H9 (cell line): ENCODE results near the gene GTF2F2. TPM values are rescaled to one million over a fixed set of nuclear protein-coding genes. Genes with fewer than 3 reads are reported as not detected.

Experiments
- DNase-seq: peaks from one replicate; pipeline ENCODE4 v3.0.0-alpha.2; 2017
- H2AFZ ChIP-seq: one replicate; pipeline ENCODE4 v1.6.1; 2013; ENCODE audit warnings: mild to moderate bottlenecking, low read length, control low read depth, moderate library complexity
- H2AK5ac ChIP-seq: 2 replicates; pipeline ENCODE4 v1.6.1; 2013; ENCODE audit warnings: low read length, control low read depth, mixed read lengths; ENCODE audit not compliant: insufficient read length
- H2BK120ac ChIP-seq: one replicate; pipeline ENCODE4 v1.6.1; 2013; ENCODE audit warnings: low read depth, mild to moderate bottlenecking, low read length, control low read depth, inconsistent platforms; ENCODE audit not compliant: poor library complexity, severe bottlenecking
- H2BK12ac ChIP-seq: 2 replicates; pipeline ENCODE4 v1.6.1; 2013; ENCODE audit warnings: low read length, control low read depth, mixed read lengths, low read depth; ENCODE audit not compliant: insufficient read length
- H2BK15ac ChIP-seq: 2 replicates; pipeline ENCODE4 v1.6.1; 2013; ENCODE audit warnings: low read depth, low read length, control low read depth
- H2BK20ac ChIP-seq: one replicate; pipeline ENCODE4 v1.6.1; 2013; ENCODE audit warnings: low read depth, mild to moderate bottlenecking, low read length, control low read depth, inconsistent platforms; ENCODE audit not compliant: poor library complexity, severe bottlenecking
- H2BK5ac ChIP-seq: 2 replicates; pipeline ENCODE4 v1.6.1; 2013; ENCODE audit warnings: low read length, control low read depth, mixed read lengths; ENCODE audit not compliant: insufficient read length
- H3K14ac ChIP-seq: 2 replicates; pipeline ENCODE4 v1.6.1; 2013; ENCODE audit warnings: low read length, control low read depth; ENCODE audit not compliant: insufficient read depth
- H3K18ac ChIP-seq: 2 replicates; pipeline ENCODE4 v1.6.1; 2013; ENCODE audit warnings: low read depth, mild to moderate bottlenecking, mixed read lengths, low read length, control low read depth; ENCODE audit not compliant: insufficient read length
- H3K23ac ChIP-seq: 2 replicates; pipeline ENCODE4 v1.6.1; 2013; ENCODE audit warnings: low read length, control low read depth, mixed read lengths, low read depth; ENCODE audit not compliant: insufficient read length
- H3K23me2 ChIP-seq: 2 replicates; pipeline ENCODE4 v1.6.1; 2013; ENCODE audit warnings: low read depth, mild to moderate bottlenecking, mixed read lengths, low read length, control low read depth; ENCODE audit not compliant: insufficient read length, poor library complexity, severe bottlenecking
- H3K27ac ChIP-seq: 2 replicates; pipeline ENCODE4 v1.5.1; 2013; ENCODE audit warnings: low read length, control low read depth, mixed read lengths, low read depth; ENCODE audit not compliant: insufficient read length
- H3K27me3 ChIP-seq: 2 replicates; pipeline ENCODE4 v1.6.1; 2013; ENCODE audit warnings: low read length, control low read depth, inconsistent platforms; ENCODE audit not compliant: insufficient read depth
- H3K4ac ChIP-seq: 2 replicates; pipeline ENCODE4 v1.6.1; 2013; ENCODE audit warnings: low read depth, mild to moderate bottlenecking, control low read depth, inconsistent platforms, low read length, moderate library complexity
- H3K4me1 ChIP-seq: 2 replicates; pipeline ENCODE4 v1.6.1; 2013; ENCODE audit warnings: low read length, control low read depth, inconsistent platforms; ENCODE audit not compliant: insufficient read depth
- H3K4me2 ChIP-seq: 2 replicates; pipeline ENCODE4 v1.6.1; 2013; ENCODE audit warnings: low read length, control low read depth, mixed read lengths; ENCODE audit not compliant: insufficient read length, insufficient read depth
- H3K56ac ChIP-seq: 2 replicates; pipeline ENCODE4 v1.6.1; 2013; ENCODE audit warnings: low read depth, mild to moderate bottlenecking, mixed read lengths, low read length, control low read depth; ENCODE audit not compliant: insufficient read length
- H3K79me1 ChIP-seq: 2 replicates; pipeline ENCODE4 v1.6.1; 2013; ENCODE audit warnings: low read depth, mild to moderate bottlenecking, moderate library complexity, low read length, control low read depth, inconsistent platforms; ENCODE audit not compliant: insufficient read depth, poor library complexity, severe bottlenecking
- H3K79me2 ChIP-seq: 2 replicates; pipeline ENCODE4 v1.6.1; 2013; ENCODE audit warnings: low read length, control low read depth, inconsistent platforms; ENCODE audit not compliant: insufficient read depth
- H3K9ac ChIP-seq: 2 replicates; pipeline ENCODE4 v1.6.1; 2013; ENCODE audit warnings: low read length, control low read depth, mixed read lengths; ENCODE audit not compliant: insufficient read length; ENCODE audit errors: extremely low read depth
- H3K9me3 ChIP-seq: one replicate; pipeline ENCODE4 v1.6.1; 2013; ENCODE audit warnings: low read depth, low read length, inconsistent platforms; ENCODE audit not compliant: control insufficient read depth
- H3T11ph ChIP-seq: one replicate; pipeline ENCODE4 v1.6.1; 2013; ENCODE audit warnings: mild to moderate bottlenecking, low read length, control low read depth, inconsistent platforms
- H4K20me1 ChIP-seq: one replicate; pipeline ENCODE4 v1.6.1; 2013; ENCODE audit not compliant: control insufficient read depth, insufficient read length, insufficient read depth
- H4K5ac ChIP-seq: 2 replicates; pipeline ENCODE4 v1.6.1; 2013; ENCODE audit warnings: low read depth, mild to moderate bottlenecking, mixed read lengths, low read length, control low read depth; ENCODE audit not compliant: insufficient read length
- H4K8ac ChIP-seq: replicated peaks from 2 replicates; pipeline ENCODE4 v1.6.1; 2013; ENCODE audit warnings: low read length, control low read depth, mixed read lengths, low read depth; ENCODE audit not compliant: insufficient read length
- H4K91ac ChIP-seq: 2 replicates; pipeline ENCODE4 v1.6.1; 2013; ENCODE audit warnings: low read depth, mild to moderate bottlenecking, moderate library complexity, mixed read lengths, low read length, control low read depth; ENCODE audit not compliant: insufficient read length
- H3K27ac Mint-ChIP-seq, 3 experiments: 2 replicates in 2 of 3; 3 replicates in 1 of 3; pipeline ENCODE4 v1.8.0; 2020 to 2021; ENCODE audit warnings: mixed read lengths in 3 of 3, mild to moderate bottlenecking in 1 of 3, moderate library complexity in 1 of 3
- H3K27me3 Mint-ChIP-seq: 2 replicates; pipeline ENCODE4 v1.8.0; 2021; ENCODE audit warnings: low read depth, mild to moderate bottlenecking, moderate library complexity, mixed read lengths
- H3K36me3 Mint-ChIP-seq, 3 experiments: 2 replicates in 2 of 3; 3 replicates in 1 of 3; pipeline ENCODE4 v1.8.0; 2020 to 2021; ENCODE audit warnings: low read depth in 3 of 3, mixed read lengths in 3 of 3; ENCODE audit not compliant: insufficient read depth in 1 of 3
- H3K4me1 Mint-ChIP-seq, 2 experiments: 2 replicates each; pipeline ENCODE4 v1.8.0; 2020; ENCODE audit warnings: mixed read lengths in 2 of 2
- H3K4me3 Mint-ChIP-seq, 2 experiments: 2 replicates in 1 of 2; 3 replicates in 1 of 2; pipeline ENCODE4 v1.8.0; 2020 to 2021; ENCODE audit warnings: mild to moderate bottlenecking in 2 of 2, mixed read lengths in 2 of 2, moderate library complexity in 1 of 2
- H3K9me3 Mint-ChIP-seq, 2 experiments: 2 replicates in 1 of 2; 3 replicates in 1 of 2; pipeline ENCODE4 v1.8.0; 2020; ENCODE audit warnings: mild to moderate bottlenecking in 2 of 2, mixed read lengths in 2 of 2, moderate library complexity in 1 of 2
- CTCF ChIP-seq: fragments of 200-600 bp; sonication (generic); conservative IDR thresholded peaks from 3 replicates; pipeline ENCODE4 v1.8.0; 2021; ENCODE audit warnings: antibody characterized with exemption, mild to moderate bottlenecking
- WGBS: extraction: QIAGEN DNeasy Blood & Tissue Kit; methylation state at CpG from one replicate; pipeline ENCODE4 v1.1.7; 2013; ENCODE audit warnings: missing lambda C conversion rate, low lambda C conversion rate, mixed read lengths; ENCODE audit not compliant: insufficient read length; ENCODE audit errors: extremely low coverage; 5-methylcytosine and 5-hydroxymethylcytosine counted together
- total RNA-seq: library from RNA; stranded (reverse); gene quantifications from 2 replicates; pipeline ENCODE4 v1.2.1, GENCODE V29; 2021

GTF2F2 gene
- total RNA-seq, 1 experiment from 2014 or later = 29.6 TPM

GRCh38 chr13:45315520-45316167, 195.3 kb downstream of the GTF2F2 start:
- no peaks in the 10 kb centered on the region for H3K79me2 ChIP-seq
- no peak overlapping the region for H3K27ac ChIP-seq
- H3K4me2 ChIP-seq = no peak overlapping the region
- H2BK5ac ChIP-seq = no peak overlapping the region
- H2BK15ac ChIP-seq = no peak overlapping the region
- Mint-ChIP-seq H3K27ac (no peak overlapping the region), H3K4me3 (no peak overlapping the region; a peak in 1 of 5 replicates), H3K9me3 (no peaks in the 10 kb centered on the region), H3K36me3 (no peaks in the 10 kb centered on the region; a peak in 2 of 7 replicates), H3K27me3 (peaks cover 4% of the 10 kb centered on the region), H3K4me1 (peaks cover 12 to 23% of the 10 kb centered on the region in 2 experiments)
- H3K27me3 ChIP-seq = no peaks in the 10 kb centered on the region
- no peaks in the 10 kb centered on the region for H3K9me3 ChIP-seq
- no peak for DNase-seq
- no peak overlapping the region for H3K56ac ChIP-seq
- no peak overlapping the region for H3K18ac ChIP-seq
- no peak overlapping the region for H3K4ac ChIP-seq
- no CpG with 5 or more reads among the region's 11 CpGs for WGBS
- no peak overlapping the region for H4K8ac ChIP-seq
- no peak overlapping the region for H2AFZ ChIP-seq
- no peak overlapping the region for H3K14ac ChIP-seq
- no peak overlapping the region for H2BK12ac ChIP-seq
- H2BK120ac ChIP-seq = no peak overlapping the region
- H3K23me2 ChIP-seq = peaks cover 6% of the 10 kb centered on the region
- H4K91ac ChIP-seq = no peak overlapping the region
- H3K9ac ChIP-seq = no peak overlapping the region
- no peaks in the 10 kb centered on the region for H3K79me1 ChIP-seq
- no peaks in the 10 kb centered on the region for H4K20me1 ChIP-seq
- H3T11ph ChIP-seq = no peak overlapping the region
- H3K4me1 ChIP-seq = no peaks in the 10 kb centered on the region
- H4K5ac ChIP-seq = no peak overlapping the region
- H2AK5ac ChIP-seq = no peak overlapping the region
- no peak overlapping the region for H3K23ac ChIP-seq
- H2BK20ac ChIP-seq = no peak overlapping the region
- TF ChIP-seq CTCF = no peak
